C4-2B (cell line): ENCODE results near the gene TSC22D4.

Experiments
- H3K27ac ChIP-seq: fragments of 450-650 bp; 2 replicates; pipeline ENCODE4 v1.5.1; 2017
- CTCF ChIP-seq: fragments of 450-650 bp; conservative IDR thresholded peaks from 2 replicates; pipeline ENCODE4 v1.5.1; 2017; ENCODE audit warnings: mild to moderate bottlenecking
- ZFX ChIP-seq: fragments of 450-650 bp; IDR thresholded peaks from 2 replicates; pipeline ENCODE4 v1.6.1; 2017

The TSC22D4 gene

GRCh38 chr7:100467638-100468373 lies 11.2 kb downstream of the TSC22D4 start:
- no peak for TF ChIP-seq CTCF
- no peak for TF ChIP-seq ZFX

GRCh38 chr7:100466653-100467605 lies 12.1 kb downstream of the TSC22D4 start:
- no peak for TF ChIP-seq ZFX
- TF ChIP-seq CTCF, result no peak
- no peak overlapping the region for H3K27ac ChIP-seq

More at GRCh38 chr7:100467638-100468373, 11.2 kb downstream of the TSC22D4 start:
- H3K27ac ChIP-seq, result no peak overlapping the region

GRCh38 chr7:100465702-100466311 lies 13.2 kb downstream of the TSC22D4 start:
- TF ChIP-seq ZFX (no peak), CTCF (peak; percentile 81)
- H3K27ac ChIP-seq, result 0 out of 2 replicates have a peak overlapping the region, but pooled peaks have one; percentile 0

GRCh38 chr7:100465299-100465698 lies 13.7 kb downstream of the TSC22D4 start:
- 0 out of 2 replicates have a peak overlapping the region, but pooled peaks have one; percentile 0 for H3K27ac ChIP-seq
- TF ChIP-seq CTCF (no peak), ZFX (no peak)

- TF ChIP-seq CTCF (no peak), ZFX (no peak)
- H3K27ac ChIP-seq, result no peak overlapping the region
Observed at GRCh38 chr7:100464791-100465190, 14.2 kb downstream of the TSC22D4 start.

GRCh38 chr7:100464210-100464660 lies 14.8 kb downstream of the TSC22D4 start, which contains the start of gene SPACDR:
SPACDR (minus strand) TSS chr7:100464260; CDS start chr7:100464025, 235 bp downstream.
- TF ChIP-seq CTCF, result no peak
- no peak within 1 kb of the TSS for H3K27ac ChIP-seq
